Adrenal gland (tissue), 5 donors: ENCODE measurements around the gene CAB39L.

Source experiments
- POLR2A ChIP-seq, 2 donors: fragments of 450-650 bp; IDR thresholded peaks; one replicate each; pipeline ENCODE4 v1.6.1; 2017; ENCODE audit warnings: antibody characterized with exemption in 2 of 2, mild to moderate bottlenecking in 2 of 2, moderate library complexity in 1 of 2
- TF ChIP-seq, protein P1 (sequence below), 6 experiments: fragments of 450-650 bp in 4 of 6; fragments of 200-600 bp in 2 of 6; sonication (generic) in 1 of 6; IDR thresholded peaks; 1 replicate in 5 of 6; 2 replicates in 1 of 6; pipeline versions ENCODE4 v1.5.1 to v1.8.0; 2016 to 2021; ENCODE audit warnings: antibody characterized with exemption in 6 of 6, mild to moderate bottlenecking in 2 of 6, moderate library complexity in 1 of 6
- donor health status: DM: no; HTN: no; CAD: no.

DNA sequence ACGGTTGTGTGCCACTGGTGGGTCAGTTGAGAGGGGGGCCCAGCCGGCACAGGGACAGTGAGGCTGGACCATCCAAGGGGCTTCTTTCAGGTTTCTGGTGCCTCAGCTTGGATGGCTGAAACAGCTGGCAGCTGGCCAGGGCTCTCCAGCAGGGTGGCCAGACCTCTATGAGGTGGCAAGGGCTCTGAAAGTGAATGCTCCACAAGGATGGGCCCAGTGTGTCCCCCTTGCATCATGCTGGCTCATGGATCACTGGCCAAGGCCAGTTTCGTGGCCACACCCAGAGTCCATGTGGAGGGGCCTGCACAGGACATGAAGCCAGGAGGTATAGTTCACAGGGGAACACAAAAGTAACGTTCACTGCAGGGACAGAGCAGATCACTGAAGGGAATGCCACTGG, 146.5 kb downstream of the CAB39L start:
- TF ChIP-seq, protein P1, sequence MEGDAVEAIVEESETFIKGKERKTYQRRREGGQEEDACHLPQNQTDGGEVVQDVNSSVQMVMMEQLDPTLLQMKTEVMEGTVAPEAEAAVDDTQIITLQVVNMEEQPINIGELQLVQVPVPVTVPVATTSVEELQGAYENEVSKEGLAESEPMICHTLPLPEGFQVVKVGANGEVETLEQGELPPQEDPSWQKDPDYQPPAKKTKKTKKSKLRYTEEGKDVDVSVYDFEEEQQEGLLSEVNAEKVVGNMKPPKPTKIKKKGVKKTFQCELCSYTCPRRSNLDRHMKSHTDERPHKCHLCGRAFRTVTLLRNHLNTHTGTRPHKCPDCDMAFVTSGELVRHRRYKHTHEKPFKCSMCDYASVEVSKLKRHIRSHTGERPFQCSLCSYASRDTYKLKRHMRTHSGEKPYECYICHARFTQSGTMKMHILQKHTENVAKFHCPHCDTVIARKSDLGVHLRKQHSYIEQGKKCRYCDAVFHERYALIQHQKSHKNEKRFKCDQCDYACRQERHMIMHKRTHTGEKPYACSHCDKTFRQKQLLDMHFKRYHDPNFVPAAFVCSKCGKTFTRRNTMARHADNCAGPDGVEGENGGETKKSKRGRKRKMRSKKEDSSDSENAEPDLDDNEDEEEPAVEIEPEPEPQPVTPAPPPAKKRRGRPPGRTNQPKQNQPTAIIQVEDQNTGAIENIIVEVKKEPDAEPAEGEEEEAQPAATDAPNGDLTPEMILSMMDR (IDR thresholded peaks at IDR 0.05): no peak
- no peak for TF ChIP-seq POLR2A (IDR thresholded peaks at IDR 0.05)
